Mononuclear cell (primary cell): ENCODE results near the gene ELFN2. TPM values are rescaled to one million over a fixed set of nuclear protein-coding genes. Genes with fewer than 3 reads are reported as not detected.
"Not testable (repeated sequence)": the region's sequence is repeated elsewhere in the genome, so short reads cannot be mapped to it uniquely, and the experiment has no call there.

Experiments used
- H3K27me3 ChIP-seq: 2 replicates; pipeline ENCODE4 v1.6.0; 2011; ENCODE audit warnings: low read length, control low read depth; ENCODE audit not compliant: insufficient read depth
- H3K4me1 ChIP-seq: 2 replicates; pipeline ENCODE4 v1.5.1; 2011; ENCODE audit warnings: mild to moderate bottlenecking, low read length, control low read depth; ENCODE audit not compliant: insufficient read depth
- H3K4me3 ChIP-seq: 2 replicates; pipeline ENCODE4 v1.5.1; 2011; ENCODE audit warnings: mild to moderate bottlenecking, low read length, moderate library complexity
- H3K9me3 ChIP-seq: 2 replicates; pipeline ENCODE4 v1.5.1; 2011; ENCODE audit warnings: low read depth, mild to moderate bottlenecking, control low read depth, low read length
- total RNA-seq: library from RNA; depleted of rRNA; stranded (reverse); fragments of >200 nt; gene quantifications from one replicate; pipeline ENCODE4 v1.2.3, GENCODE V29; 2012

Gene ELFN2
- total RNA-seq, 1 donor: under 0.01 TPM

- Histone ChIP-seq H3K27me3 (peaks cover 5% of the 10 kb centered on the region), H3K4me3 (no peak overlapping the region), H3K4me1 (peaks cover 41% of the 10 kb centered on the region), H3K9me3 (no peaks in the 10 kb centered on the region)
These were observed 13.7 kb downstream of the ELFN2 start for GRCh38 chr22:37413546-37413945.

GRCh38 chr22:37412495-37413250 is 14.6 kb downstream of the ELFN2 start:
- Histone ChIP-seq H3K27me3 (peaks cover 2% of the 10 kb centered on the region), H3K9me3 (no peaks in the 10 kb centered on the region), H3K4me3 (no peak overlapping the region), H3K4me1 (peaks cover 41% of the 10 kb centered on the region)

- Histone ChIP-seq H3K27me3 (no peaks in the 10 kb centered on the region), H3K9me3 (no peaks in the 10 kb centered on the region), H3K4me1 (peaks cover 36% of the 10 kb centered on the region), H3K4me3 (no peak overlapping the region)
These were observed 15.6 kb downstream of the ELFN2 start for GRCh38 chr22:37411655-37412054.

GRCh38 chr22:37410174-37411055 is 16.9 kb downstream of the ELFN2 start:
- Histone ChIP-seq H3K4me1 (peaks cover 27% of the 10 kb centered on the region), H3K9me3 (no peaks in the 10 kb centered on the region), H3K27me3 (no peaks in the 10 kb centered on the region), H3K4me3 (no peak overlapping the region)

- Histone ChIP-seq H3K4me1 (peaks cover 27% of the 10 kb centered on the region), H3K9me3 (no peaks in the 10 kb centered on the region), H3K4me3 (no peak overlapping the region), H3K27me3 (no peaks in the 10 kb centered on the region)
These were observed 17.7 kb downstream of the ELFN2 start for GRCh38 chr22:37409459-37410050.

- no peak overlapping the region for H3K4me3 ChIP-seq
- no peaks in the 10 kb centered on the region for H3K27me3 ChIP-seq
- H3K4me1 ChIP-seq: peaks cover 27% of the 10 kb centered on the region
- no peaks in the 10 kb centered on the region for H3K9me3 ChIP-seq
These were observed 18.2 kb downstream of the ELFN2 start for GRCh38 chr22:37409031-37409430.

- Histone ChIP-seq H3K4me1 (peaks cover 27% of the 10 kb centered on the region), H3K27me3 (no peaks in the 10 kb centered on the region), H3K4me3 (no peak overlapping the region), H3K9me3 (no peaks in the 10 kb centered on the region)
These were observed 19.4 kb downstream of the ELFN2 start for GRCh38 chr22:37407856-37408255.

- Histone ChIP-seq H3K9me3 (no peaks in the 10 kb centered on the region), H3K4me1 (peaks cover 22% of the 10 kb centered on the region), H3K4me3 (no peak overlapping the region), H3K27me3 (no peaks in the 10 kb centered on the region)
These were observed 20.6 kb downstream of the ELFN2 start for GRCh38 chr22:37406441-37407235.

- Histone ChIP-seq H3K27me3 (no peaks in the 10 kb centered on the region), H3K4me3 (no peak overlapping the region), H3K9me3 (no peaks in the 10 kb centered on the region), H3K4me1 (peaks cover 1% of the 10 kb centered on the region)
These were observed 23.2 kb downstream of the ELFN2 start for GRCh38 chr22:37404091-37404490.

GRCh38 chr22:37403267-37403960 is 23.9 kb downstream of the ELFN2 start:
- no peaks in the 10 kb centered on the region for H3K9me3 ChIP-seq
- H3K4me3 ChIP-seq: no peak overlapping the region
- H3K27me3 ChIP-seq: no peaks in the 10 kb centered on the region
- H3K4me1 ChIP-seq: no peaks in the 10 kb centered on the region

GRCh38 chr22:37402184-37402506 is 25.1 kb downstream of the ELFN2 start:
- H3K4me3 ChIP-seq: no peak overlapping the region
- H3K27me3 ChIP-seq: no peaks in the 10 kb centered on the region
- no peaks in the 10 kb centered on the region for H3K4me1 ChIP-seq
- H3K9me3 ChIP-seq: no peaks in the 10 kb centered on the region

GRCh38 chr22:37401401-37402183 is 25.7 kb downstream of the ELFN2 start:
- no peaks in the 10 kb centered on the region for H3K27me3 ChIP-seq
- no peaks in the 10 kb centered on the region for H3K9me3 ChIP-seq
- H3K4me1 ChIP-seq: no peaks in the 10 kb centered on the region
- no peak overlapping the region for H3K4me3 ChIP-seq

GRCh38 chr22:37400719-37401118 is 26.6 kb downstream of the ELFN2 start:
- Histone ChIP-seq H3K27me3 (no peaks in the 10 kb centered on the region), H3K4me3 (no peak overlapping the region), H3K4me1 (no peaks in the 10 kb centered on the region), H3K9me3 (no peaks in the 10 kb centered on the region)

- H3K4me1 ChIP-seq, H3K27me3 ChIP-seq, H3K9me3 ChIP-seq, H3K4me3 ChIP-seq: not testable (repeated sequence)
These were observed 27.8 kb downstream of the ELFN2 start for GRCh38 chr22:37399457-37399856.
